HG03432 (cell line): ENCODE measurements around the gene CFAP206.
A peak's percentile ranks its signal among the peaks of the same experiment; 100 is the strongest.
"Not testable (repeated sequence)": the region's sequence is repeated elsewhere in the genome, so short reads cannot be mapped to it uniquely, and the experiment has no call there.

Experiments
- ATAC-seq: cut with Tn5 transposase; IDR thresholded peaks from one replicate; pipeline ENCODE4 v1.9.1; 2021; ENCODE audit warnings: mild to moderate bottlenecking, moderate library complexity; ENCODE audit not compliant: unreplicated experiment

The CFAP206 gene

DNA sequence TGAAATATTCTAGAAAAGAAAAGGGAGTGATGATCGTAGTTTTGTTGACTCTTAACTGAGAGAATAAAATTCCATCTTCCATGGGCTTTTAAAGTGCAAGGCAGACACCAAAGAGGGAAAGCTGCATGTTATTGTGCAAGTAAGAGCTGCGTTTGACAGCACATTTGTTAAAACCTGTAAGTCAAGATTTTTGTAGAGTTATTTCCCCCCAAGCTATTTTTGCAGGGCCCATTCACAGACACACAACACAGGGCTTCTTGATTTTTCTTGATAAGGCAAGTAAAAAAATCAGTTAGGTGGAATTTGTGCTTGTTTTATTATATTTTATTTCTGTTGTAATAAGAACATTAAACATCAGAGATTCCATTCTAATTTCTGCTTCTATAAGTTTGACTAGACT is 13.8 kb downstream of the CFAP206 start:
- ATAC-seq: no peak

DNA sequence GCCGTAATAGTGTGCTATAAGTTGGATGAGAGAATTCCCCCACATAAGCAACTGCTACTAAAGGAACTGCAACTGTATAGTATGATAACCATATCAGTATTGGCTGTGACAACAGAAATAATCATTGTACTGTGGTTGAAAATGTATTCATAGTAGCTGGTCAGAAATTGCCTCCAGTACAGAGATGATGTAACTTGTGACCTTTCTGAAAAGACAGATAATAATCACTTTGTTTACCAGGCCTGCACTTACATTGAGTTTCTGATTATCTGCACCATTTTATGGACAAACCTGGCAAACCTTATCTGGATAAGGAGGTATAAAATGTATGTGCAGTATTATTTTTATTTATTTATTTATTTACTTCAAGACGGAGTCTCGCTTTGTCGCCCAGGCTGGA is 19.0 kb downstream of the CFAP206 start:
- ATAC-seq: no peak

DNA sequence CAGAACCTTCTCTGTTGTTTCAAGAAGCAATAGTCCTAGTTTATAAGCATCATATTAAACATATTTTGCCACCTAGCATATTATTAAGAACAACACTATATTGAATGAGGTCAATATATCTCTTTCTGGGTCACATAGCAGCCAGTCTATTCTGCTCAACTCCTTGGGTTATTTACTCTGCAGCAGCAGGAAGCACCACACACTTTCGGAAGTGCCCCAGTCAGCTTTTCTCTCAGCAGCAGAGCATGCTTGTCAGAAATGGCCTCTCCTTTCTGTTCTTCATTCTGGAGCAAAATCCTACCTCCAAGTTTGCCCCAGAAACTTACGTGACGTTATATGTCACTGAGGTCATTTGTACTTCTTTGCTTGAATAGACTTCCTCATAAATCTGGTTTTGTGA is 22.7 kb downstream of the CFAP206 start:
- ATAC-seq: no peak

DNA sequence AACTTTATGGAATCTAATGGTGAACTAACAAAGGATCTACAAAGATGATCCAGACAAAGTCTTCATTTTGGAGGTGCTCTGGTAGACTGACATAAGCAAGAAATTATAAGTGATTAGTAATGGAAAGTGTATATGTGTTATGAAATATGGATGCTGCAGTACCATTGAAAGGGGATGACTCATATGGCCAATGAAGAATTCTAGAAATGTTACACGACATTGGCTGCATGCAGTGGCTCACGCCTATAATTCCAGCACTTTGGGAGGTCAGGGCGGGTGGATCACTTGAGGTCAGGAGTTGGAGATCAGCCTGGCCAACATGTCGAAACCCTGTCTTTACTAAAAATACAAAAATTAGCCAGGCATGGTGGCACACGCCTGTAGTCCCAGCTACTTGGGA is 23.5 kb downstream of the CFAP206 start:
- no peak for ATAC-seq

DNA sequence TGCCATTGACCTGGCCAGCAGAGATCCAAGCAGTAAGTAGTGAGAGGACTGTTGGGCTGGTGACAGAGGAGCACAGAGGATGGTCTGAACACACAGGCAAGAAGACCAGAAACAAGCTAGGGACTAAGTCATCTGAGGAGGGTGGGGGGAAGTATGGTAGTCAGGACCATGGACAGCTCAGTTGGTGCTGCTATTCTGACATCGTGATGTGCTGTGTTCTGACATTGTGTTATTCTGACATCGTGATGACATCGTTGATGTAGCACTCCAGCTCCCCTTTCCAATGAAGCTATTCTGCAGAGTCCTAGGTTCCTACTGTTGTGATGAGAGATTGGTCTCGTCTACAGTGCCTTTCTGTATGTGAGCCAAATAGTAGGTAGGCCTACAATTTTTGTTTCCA is 28.7 kb downstream of the CFAP206 start:
- peak; percentile 50 for ATAC-seq

DNA sequence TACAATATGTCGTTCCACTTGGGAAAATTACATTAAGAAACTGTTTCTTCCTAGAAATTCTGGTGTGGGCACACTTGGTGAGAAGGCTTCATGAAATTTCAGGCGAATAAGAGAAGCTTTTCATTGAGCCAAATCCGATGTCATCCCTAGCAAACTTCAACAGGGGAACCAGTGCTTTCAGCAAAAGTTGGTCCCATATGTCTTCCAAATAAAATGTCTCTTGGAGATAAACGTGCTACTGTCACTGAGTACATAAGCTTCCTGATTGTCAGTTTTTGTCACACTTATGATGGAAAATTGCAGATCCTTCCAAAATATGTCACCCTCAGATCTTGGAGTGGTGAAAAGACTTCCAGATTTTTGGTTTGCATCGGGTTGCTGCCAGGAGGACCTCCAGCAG is 33.9 kb downstream of the CFAP206 start:
- no peak for ATAC-seq

DNA sequence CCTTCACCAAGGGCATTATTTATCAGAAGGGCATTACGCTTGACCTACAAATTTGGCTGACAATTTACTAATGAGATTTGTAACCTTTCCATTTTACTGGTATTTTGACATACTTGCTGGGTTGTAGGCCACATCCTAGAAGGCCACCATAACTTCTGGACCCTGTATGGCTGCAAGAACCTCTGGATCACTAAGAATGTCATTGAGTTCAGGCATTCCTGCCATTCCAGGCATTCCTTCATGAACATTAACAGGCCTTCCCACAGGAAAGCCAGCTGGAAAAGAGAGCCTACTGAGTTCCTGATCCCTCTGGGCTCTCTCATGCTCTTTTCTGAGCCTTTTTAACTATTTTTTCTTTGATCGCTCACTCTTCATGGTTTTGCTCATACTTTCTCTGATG is 36.6 kb downstream of the CFAP206 start:
- no peak for ATAC-seq

DNA sequence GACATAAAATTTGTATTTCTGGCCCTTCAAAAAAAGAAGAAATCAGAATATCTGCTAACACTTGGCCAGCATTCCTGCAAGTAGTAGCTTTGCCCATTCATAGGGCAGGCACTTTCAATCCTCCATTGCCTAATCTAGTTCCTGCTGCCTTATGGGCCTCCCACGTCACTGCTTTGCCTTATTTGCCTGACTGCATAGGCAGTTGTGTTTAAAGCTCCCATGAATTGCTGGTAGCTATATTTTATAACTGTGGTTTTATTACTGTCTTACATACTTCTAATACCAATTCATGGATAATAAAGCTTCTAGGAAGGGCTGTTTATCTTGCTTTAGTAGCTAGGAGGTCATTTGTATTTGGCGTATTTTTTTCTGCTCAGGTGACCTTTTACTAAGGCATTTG is 57.3 kb downstream of the CFAP206 start:
- no peak for ATAC-seq

DNA sequence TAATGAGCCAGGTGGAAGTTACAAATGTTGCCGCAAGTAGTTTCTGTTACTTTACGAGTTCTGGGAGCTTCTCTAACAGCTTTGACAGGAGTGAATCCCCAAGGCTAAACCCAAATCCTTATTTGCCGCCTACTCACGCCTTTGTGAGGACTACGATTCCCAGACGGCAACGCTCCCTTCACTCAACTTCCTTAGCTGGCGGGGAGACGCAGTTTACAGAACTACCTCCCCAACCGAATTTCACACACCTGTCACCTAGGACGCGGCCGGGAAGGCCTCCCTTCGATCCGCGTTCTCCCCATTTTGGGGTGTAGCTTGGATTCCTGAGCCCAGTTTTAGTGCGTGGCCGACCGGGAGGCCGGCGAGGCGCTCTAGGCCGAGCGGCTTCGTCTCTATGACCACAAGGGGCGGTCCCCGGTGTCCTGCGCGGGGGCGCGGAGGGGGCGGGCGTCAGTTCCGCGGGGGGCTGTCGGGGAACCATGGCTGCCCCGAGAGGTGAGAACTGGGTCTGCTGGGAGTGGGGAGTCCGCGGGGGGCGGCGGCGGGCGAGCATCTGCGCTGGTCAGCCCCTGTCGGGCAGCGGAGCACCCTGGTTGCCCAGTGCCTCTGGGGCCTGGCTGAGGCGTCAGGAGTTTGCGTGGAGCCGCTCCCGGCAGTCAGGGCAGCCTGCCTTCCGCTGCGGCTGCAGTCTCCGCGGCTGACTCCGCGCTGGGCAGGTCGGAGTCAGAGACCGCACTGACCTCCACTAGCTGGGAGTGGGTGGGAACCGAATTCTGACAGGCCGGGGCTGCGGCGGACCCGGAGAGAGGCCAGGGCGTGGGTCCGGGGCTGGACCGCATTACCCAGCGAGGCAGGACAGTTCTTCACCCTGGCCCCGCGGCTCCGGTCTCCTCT is 65.0 kb downstream of the CFAP206 start, which contains the start of gene SLC35A1:
TSS of gene SLC35A1 (plus strand) at position 450 of the 894 bp plus-strand sequence. CDS start at position 480, 30 bp downstream.
- peak; percentile 95 for ATAC-seq

DNA sequence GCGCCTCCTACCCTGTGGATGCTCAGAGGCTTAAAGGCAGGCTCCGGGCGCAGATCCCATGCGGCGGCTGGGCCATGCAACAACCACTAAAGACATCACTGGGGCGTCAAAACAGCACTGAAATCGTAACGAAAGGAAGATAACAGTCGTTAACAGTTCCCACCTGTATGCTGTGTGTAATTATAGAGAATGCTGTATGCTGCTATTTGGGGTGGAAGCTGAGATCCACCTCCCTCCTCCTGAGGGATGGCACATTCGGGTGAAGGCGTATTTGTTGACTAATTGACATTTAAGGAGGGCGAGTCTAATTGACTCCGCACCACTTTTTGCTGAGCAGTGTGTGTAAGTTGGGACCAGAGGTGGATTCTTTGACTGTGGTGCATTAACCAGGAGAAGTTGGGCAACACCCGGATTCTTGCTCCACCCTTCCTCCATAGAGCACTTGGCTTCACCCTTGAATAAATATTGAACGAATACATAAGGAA is 65.7 kb downstream of the CFAP206 start:
- peak; percentile 78 for ATAC-seq

DNA sequence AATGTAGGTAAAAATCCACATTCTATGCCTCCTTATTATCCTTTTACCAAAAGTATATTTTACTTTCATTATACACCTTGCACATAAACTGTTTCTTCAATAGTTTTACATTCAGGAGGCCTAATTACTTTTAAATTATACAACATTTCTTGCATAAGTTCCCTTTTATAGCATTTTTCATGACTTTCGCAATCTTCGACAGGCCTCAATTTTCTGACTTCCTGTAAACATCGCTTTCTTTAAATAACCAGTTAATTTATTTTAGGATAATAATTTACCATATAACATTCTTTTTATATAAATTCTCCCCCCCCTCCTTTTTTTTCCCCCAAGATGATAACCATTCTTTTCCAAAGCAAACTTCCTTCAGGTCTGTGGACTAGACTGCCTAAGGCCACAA is 74.2 kb downstream of the CFAP206 start:
- ATAC-seq: no peak

DNA sequence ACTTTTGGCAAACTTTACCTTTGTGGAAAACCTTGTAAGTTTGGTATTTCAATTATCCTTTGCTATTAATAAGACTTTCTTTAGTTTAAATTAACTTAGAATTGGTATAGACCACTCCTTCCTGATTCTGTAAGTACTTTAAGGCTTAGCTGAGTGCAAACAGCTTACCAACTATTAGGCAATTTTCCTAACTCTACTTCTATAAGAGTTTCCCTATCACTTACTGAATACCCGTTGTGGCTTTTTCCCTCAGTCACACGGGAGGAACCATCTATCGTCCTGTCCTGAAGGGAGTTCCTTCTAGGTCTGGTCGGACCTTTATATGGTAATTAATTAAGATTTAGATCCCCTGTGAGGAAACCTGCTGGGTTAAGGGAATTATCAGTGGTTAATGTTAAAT is 74.6 kb downstream of the CFAP206 start:
- no peak for ATAC-seq

DNA sequence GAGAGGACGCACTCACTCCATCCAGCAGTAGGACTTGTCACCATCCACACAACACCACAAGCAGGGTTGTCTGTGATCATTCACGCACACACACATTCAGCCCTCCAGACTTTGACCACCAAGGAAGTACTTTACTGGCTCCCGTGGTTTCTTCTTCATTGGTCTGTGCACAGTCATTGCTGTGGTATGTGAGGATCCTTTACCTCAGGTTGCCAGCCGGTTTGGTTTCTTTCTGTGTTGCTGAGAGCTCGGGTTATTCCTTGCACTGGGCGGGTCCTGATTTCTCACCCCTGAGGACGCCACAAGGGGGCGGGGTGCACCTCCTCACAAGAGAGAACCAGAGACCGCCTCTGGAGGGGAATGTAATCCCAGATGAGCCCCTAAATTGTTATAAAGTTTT is 76.2 kb downstream of the CFAP206 start:
- ATAC-seq: no peak

DNA sequence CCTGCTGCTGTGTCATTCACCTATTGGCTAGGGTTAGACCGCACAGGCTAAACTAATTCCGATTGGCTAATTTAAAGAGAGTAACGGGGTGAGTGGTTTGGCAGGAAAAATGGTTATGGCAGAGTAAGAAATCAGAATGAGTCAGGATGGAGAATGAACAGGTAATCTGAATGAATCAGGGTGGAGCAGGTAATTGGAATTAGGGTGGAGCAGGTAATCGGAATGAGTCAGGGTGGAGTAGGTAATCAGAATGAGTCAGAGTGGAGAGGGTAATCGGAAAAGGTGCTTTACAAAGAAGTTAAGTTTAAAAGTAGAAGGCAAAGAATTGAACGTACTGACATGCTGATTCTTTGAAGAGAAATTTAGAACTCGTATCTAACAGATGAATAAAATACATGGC is 76.7 kb downstream of the CFAP206 start:
- no peak for ATAC-seq

DNA sequence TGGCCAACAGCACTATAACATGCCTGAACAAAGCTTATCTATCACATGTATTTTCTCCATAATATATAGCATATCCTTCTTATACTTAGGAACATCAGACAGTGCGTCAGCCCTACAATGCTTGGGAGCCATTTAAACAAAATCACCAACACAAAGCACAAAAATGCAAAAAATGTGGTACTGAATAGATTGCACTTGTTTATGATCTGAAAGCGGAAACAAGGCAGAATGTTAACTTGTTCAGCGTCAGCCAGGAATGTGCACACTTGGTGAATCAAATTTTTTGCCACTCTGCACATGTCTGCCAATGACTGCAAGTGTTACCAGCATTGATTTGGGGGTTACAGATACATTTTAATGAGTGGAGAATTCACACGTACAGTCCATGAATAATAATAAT is 79.8 kb downstream of the CFAP206 start:
- ATAC-seq: no peak

DNA sequence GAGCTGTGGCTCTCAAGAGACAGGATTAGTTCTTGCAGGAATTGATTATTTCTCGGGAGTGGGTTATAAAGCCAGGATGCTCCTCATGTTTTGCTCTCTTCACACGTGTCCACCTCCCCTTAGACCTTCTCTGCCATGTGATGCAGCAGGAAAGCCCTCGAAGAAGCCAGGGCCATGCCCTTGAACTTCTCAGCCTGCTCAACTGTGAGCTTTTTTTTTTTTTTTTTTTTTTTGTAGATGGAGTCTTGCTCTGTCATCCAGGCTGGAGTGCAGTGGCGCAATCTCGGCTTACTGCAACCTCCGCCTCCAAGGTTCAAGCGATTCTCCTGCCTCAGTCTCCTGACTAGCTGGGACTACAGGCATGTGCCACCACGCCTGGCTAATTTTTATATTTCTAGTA is 81.6 kb downstream of the CFAP206 start:
- ATAC-seq: not testable (repeated sequence)

DNA sequence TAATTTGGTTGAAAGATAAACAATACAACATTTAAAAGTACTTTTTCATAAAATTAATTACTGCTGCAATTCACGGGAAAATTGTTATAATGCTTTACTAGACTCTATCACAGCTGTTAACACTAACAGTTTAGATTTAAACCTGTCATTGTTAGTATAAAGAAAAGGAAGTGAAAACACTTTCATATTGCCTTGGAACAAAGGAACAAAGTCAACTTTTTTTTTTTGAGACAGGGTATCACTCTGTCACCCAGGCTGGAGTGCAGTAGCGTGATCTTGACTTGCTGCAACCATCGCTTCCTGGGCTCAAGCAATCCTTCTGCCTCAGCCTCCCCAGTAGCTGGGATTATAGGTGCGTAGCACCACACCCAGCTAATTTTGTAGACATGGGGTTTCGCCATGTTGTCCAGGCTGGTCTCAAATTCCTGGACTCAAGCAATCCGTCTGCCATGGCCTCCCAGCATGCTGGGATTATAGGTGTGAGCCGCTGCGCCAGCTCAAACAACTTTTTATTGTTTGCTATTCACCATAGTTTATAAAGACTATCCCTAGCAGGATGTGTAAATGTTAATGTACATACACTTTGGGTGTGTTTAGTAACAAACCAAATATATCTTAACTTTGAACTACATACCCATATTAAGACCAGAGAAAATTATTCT is 87.1 kb downstream of the CFAP206 start:
- ATAC-seq: peak; percentile 80

DNA sequence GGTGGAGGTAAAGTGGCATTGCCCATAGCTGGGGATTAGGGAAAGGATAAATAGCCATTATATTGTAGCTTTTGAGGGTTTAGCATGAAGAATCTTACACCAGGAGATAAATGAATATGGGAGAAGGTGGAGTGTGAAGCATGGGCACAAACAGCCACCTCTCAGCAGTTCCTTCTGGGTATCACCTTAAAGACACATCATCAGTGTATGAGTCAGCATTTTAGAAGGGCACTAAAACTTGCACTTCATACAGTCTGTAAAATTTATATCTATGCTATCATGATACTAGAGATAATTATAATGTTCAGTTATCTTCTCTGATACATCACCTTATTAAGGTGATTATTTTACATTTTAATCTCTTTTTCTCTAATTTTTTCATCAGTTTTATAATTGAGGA is 90.3 kb downstream of the CFAP206 start:
- ATAC-seq: no peak

DNA sequence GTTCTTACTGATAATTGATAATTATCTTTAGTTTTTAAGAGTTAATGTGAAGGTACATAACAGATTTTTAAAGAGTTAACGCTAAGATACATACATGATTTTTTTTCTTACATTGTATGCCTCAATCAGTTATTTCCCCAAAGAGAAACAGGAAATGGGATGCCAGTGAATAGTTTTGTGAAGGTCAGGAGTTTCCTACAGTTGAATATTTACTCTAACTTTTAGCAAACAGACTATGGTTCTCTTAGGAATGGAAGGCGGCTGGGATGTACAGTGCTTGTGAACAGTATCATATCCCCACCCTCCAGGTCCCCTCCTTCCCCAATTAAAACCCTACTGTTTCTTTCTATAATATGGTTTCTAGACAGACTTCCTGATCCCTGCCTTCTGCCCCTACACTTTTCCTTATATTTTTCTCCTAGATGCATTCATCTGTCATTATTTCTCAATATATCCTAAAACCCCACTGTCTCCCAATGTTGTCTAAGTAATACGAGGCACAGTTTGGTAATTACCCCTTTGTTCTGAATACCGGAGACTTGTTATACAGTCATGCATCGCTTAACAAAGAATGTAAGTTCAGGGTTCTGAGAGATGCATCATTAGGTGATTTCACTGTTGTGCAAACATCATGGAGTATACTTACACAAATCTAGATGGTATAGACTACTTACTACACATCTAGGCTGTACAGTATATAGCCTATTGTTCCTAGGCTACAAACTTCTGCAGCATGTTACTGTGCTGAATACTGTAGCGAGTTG is 94.2 kb downstream of the CFAP206 start:
- no peak for ATAC-seq

DNA sequence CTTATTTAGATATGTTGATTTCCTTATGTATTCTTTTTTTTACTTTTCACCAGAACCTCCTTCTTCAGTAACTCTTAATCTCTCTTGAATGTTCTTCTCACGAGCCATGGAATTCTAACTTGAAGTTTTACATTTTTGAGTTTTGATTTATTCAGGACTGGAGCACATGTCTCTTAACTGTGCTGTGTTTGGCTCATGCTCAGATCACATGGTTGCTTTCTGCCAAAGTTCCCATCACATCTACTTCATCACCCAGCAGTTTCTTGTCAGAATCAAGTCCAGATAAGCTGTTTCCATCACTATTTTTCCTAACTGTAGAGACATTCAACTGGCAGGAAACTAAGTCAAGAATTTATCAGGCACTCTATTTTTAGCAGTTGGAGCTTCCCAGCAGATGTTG is 96.7 kb downstream of the CFAP206 start:
- no peak for ATAC-seq
